Measurements from ENCODE around the gene PTPRN2. TPM values are rescaled to one million over a fixed set of nuclear protein-coding genes. Genes with fewer than 3 reads are reported as not detected.
"Not testable (repeated sequence)": the region's sequence is repeated elsewhere in the genome, so short reads cannot be mapped to it uniquely, and the experiment has no call there.

PTPRN2 gene
- total RNA-seq, 1 donor: 0.27 TPM

DNA sequence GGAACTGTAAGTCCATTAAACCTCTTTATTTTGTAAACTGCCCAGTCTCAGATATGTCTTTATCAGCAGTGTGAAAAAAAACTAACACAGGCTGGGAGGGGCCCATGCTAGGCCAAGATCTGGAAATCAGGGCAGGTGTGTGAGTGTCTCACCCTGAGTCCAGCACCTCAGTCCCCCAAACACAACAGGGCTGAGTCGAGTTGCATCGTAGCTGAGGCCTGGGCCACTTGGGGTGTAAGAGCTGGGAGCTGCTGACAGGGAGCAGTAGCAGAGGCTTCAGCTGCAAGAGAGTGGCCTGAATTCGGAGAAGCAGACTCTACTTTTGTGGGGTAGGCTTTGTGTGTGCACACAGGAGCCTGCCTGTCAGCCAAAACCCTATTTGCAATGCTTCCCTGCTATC lies 553.1 kb downstream of the PTPRN2 start:
- no peak for DNase-seq (ENCODE audit: low read depth in 2 of 3, low spot score in 2 of 3)

GRCh38 chr7:158033925-158034324 lies 553.7 kb downstream of the PTPRN2 start:
- not testable (repeated sequence) for DNase-seq (ENCODE audit: low read depth in 2 of 3, low spot score in 2 of 3)

GRCh38 chr7:158033196-158033595 lies 554.4 kb downstream of the PTPRN2 start:
- DNase-seq (ENCODE audit: low read depth in 2 of 3, low spot score in 2 of 3): no peak

DNA sequence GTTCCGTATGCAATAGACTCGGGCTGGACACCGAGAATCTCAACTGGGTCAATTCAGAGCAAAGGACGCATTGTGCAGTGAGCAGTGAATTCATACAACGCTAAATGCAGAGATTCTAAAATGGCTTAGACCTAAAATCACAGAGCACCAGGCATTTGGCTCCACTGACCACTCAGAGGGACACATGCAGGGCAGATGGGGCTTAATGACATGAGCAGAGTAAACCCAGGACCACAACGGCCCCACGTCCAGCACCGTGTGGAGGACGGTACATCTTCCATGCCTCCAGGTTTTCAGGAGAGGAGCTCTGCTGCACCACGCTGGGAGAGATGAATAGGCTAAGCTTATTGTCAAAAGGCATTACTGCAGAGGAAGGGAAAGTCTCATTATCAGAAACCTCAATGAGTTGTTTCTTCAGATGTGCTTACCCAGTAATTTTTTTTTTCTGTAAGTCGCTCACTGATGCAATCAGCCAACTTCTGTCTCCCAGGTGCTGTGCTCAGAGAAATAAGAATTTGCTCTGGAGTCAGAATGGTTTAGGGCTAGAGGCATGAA lies 555.0 kb downstream of the PTPRN2 start:
- no peak for DNase-seq (ENCODE audit: low read depth in 2 of 3, low spot score in 2 of 3)

- no peak for DNase-seq (ENCODE audit: low read depth in 2 of 3, low spot score in 2 of 3)
Measured at GRCh38 chr7:158031867-158032308, 555.7 kb downstream of the PTPRN2 start.

DNA sequence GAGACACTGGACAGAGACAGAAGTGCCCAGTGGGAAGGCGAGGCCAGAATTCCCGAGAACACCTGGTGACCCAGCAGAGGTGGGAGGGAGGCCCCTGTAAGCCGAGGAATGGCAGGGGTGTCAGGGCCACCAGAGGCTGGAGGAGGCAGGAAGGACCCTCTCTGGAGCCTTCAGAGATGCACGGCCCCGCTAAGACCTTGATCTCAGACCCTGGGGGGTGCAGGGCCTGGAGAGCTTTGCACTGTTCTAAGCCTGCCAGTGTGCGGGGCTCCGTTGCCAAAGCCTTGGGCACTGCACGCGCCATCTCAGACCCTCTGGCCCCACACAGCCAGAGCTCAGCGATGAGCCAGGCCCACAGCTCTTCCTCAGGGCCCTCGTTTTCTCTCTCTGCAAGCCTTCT lies 557.1 kb downstream of the PTPRN2 start:
- no peak for DNase-seq (ENCODE audit: low read depth in 2 of 3, low spot score in 2 of 3)

GRCh38 chr7:158030071-158030470 lies 557.6 kb downstream of the PTPRN2 start:
- no peak for DNase-seq (ENCODE audit: low read depth in 2 of 3, low spot score in 2 of 3)

DNA sequence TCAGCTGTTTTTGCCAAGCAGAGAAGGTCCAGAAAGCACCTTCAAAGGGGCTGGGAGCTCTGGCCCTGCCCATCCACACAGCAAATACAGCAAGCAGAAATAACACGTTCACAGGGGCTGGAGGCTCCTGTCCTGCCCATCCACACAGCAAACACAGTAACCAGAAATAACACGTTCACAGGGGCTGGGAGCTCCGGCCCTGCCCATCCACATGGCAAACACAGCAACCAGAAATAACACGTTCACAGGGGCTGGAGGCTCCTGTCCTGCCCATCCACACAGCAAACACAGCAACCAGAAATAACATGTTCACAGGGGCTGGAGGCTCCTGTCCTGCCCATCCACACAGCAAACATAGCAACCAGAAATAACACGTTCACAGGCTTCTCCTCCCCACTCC lies 558.1 kb downstream of the PTPRN2 start:
- no peak for DNase-seq (ENCODE audit: low read depth in 2 of 3, low spot score in 2 of 3)

DNA sequence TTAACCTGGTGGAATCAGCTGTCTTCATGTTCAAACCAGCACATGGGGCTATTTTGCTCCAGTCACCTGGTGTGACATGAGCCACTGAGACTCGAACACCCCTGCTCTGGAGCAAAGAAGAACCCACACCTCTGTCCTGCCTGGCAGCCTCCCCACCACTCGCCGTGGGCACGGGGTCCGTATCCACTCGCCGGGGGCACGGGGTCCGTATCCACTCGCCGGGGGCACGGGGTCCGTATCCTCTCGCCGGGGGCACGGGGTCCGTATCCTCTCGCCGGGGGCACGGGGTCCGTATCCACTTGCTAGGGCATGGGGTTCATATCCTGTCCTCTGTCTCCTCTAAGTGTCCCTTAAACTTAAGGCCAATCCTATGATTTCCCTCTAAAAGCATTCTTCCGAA lies 558.7 kb downstream of the PTPRN2 start:
- no peak for DNase-seq (ENCODE audit: low read depth in 2 of 3, low spot score in 2 of 3)

DNA sequence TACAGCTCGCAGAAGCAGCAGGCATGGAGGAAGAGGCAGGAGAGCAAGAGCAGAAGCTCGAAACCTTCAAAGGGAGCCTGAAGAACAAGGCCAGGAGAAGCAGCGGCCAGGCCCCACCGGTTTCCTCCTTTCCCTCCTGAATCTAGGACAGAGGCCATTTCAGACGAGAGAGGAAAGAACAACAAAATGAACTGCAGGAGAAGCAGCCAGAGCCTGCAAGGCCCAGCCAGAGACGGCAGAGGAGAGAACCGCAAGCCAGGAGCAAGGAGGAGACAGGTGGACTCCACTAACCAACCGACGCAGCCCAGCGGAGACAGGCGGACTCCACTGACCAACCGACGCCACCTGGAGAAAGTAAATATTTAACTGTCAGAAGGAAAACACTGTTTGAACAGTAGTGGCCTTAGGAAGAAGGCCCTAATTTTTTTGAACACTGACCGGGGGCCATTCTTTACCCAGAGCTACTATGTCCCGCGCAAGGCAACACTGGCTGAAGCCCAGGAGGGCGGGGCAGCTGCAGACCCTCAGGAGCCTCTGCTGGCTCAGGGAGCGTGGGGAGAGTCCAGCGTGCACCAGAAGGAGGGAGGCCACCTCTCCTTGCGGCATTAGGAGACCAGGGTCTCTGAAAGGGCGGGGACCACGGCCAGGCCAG lies 559.2 kb downstream of the PTPRN2 start:
- DNase-seq (ENCODE audit: low read depth in 2 of 3, low spot score in 2 of 3): no peak

DNA sequence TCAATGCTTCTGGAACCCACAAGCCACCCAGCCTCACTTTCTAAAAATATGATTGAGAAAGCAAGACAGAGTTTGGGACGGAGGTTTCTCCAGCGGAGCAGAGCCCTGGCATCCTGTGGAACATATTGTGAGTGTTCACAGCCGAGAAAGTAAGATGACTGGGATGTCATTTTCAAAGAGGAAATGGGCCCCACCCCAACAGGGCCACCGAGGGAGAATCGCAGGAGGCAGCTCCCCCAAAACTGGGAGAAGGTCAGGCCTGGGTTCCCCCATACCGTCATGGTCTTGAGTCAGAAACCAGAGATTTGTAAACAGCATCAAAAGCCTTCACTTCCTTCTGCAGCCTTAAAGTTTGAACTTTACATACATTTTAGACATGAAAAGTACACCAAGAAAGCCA lies 560.0 kb downstream of the PTPRN2 start:
- no peak for DNase-seq (ENCODE audit: low read depth in 2 of 3, low spot score in 2 of 3)

- no peak for DNase-seq (ENCODE audit: low read depth in 2 of 3, low spot score in 2 of 3)
Measured at GRCh38 chr7:158026636-158027265, 560.9 kb downstream of the PTPRN2 start.

DNA sequence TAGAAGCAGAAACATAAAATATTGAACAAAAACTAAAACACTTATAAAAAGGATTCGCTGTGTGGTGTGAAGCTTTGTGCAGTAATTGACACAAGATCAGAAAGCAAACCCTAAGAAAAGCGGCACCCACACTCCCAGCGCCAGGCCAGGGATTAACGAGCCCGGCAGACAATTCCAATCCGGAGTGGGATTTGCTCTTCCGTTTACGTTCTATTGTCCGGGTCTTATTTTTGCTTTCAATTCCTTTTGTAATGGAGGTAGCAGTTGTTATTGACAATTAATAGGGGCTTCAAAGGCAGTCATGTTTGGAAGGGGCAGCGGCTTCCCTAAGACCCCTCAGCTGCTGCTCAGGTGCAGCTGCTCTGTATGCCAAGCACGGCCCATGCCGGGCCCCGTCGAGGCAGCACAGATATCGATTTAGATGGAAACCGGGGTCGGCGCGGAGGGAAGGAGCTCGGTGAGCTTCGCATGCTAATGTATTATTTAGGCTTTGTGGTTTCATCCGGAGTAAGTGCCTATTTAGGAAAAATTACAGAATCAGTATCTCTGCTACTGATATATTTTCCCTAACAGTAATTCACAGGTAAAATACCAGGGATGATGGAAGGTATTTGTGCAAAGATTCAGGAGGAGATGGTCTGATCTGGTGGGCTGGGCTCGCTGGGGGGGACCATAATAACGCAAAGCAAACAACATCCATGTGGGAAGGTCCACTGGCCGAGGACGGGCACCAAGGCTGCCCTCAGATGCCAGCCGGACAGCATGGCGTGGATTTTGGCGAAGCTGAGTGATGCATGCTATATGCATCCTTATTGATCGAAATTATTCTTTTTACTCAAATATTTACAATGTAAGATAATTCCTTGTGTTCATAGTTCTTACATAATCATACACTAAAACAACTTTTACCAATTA lies 561.7 kb downstream of the PTPRN2 start:
- no peak for DNase-seq (ENCODE audit: low read depth in 2 of 3, low spot score in 2 of 3)

DNA sequence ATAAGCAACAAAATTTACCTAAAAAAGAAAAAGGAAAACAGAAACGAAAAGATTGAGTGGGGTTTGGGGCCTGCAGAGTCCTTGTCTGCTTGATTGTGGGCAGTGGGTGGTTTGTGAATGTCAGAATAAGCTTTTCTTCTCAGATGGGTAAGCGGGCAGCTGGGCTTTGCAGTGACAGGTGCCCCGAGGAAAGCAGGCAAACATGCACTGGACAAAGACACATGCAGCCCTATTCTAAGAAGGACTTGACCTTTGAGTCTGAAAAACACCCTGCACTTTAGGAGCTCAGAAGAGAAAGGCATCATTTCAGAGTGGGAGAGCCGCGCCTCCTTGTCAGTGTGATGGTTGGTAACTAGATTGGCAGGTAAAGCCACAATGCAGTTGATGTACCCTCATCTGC lies 562.7 kb downstream of the PTPRN2 start:
- DNase-seq (ENCODE audit: low read depth in 2 of 3, low spot score in 2 of 3): no peak

GRCh38 chr7:158024351-158024715 lies 563.3 kb downstream of the PTPRN2 start:
- no peak for DNase-seq (ENCODE audit: low read depth in 2 of 3, low spot score in 2 of 3)

GRCh38 chr7:158023681-158024350 lies 563.8 kb downstream of the PTPRN2 start:
- DNase-seq (ENCODE audit: low read depth in 2 of 3, low spot score in 2 of 3): no peak

GRCh38 chr7:158023157-158023556 lies 564.5 kb downstream of the PTPRN2 start:
- DNase-seq (ENCODE audit: low read depth in 2 of 3, low spot score in 2 of 3): no peak

GRCh38 chr7:158022601-158023000 lies 565.0 kb downstream of the PTPRN2 start:
- no peak for DNase-seq (ENCODE audit: low read depth in 2 of 3, low spot score in 2 of 3)

GRCh38 chr7:158021836-158022235 lies 565.8 kb downstream of the PTPRN2 start:
- no peak for DNase-seq (ENCODE audit: low read depth in 2 of 3, low spot score in 2 of 3)

GRCh38 chr7:158020706-158021095 lies 566.9 kb downstream of the PTPRN2 start:
- no peak for DNase-seq (ENCODE audit: low read depth in 2 of 3, low spot score in 2 of 3)
